ENCODE results near the gene MYO5A.
A peak's percentile ranks its signal among the peaks of the same experiment; 100 is the strongest.
"Not testable (repeated sequence)": the region's sequence is repeated elsewhere in the genome, so short reads cannot be mapped to it uniquely, and the experiment has no call there.

The MYO5A gene

GRCh38 chr15:52416566-52416965 lies 112.1 kb downstream of the MYO5A start:
- not testable (repeated sequence) for DNase-seq

GRCh38 chr15:52415628-52416027 lies 113.1 kb downstream of the MYO5A start:
- DNase-seq = no peak

DNA sequence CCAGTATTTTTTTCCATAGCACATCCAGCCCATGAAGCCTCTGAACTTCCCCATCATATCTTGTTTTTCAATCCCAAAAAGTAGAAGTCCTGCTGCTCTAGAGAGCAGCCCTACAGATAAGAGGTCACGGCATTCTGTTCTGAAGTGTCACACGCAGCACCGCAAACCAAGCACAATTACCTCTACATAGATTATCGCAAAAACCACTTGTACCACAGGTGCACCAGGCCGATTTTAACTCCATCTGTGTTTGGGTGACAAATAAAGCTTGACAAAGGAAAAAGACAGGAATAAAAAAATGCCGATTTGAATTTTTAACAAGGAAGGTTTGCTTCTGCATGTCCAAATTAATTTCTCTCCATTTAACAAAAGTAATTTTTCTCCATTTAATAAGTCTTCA lies 113.7 kb downstream of the MYO5A start:
- no peak for DNase-seq

DNA sequence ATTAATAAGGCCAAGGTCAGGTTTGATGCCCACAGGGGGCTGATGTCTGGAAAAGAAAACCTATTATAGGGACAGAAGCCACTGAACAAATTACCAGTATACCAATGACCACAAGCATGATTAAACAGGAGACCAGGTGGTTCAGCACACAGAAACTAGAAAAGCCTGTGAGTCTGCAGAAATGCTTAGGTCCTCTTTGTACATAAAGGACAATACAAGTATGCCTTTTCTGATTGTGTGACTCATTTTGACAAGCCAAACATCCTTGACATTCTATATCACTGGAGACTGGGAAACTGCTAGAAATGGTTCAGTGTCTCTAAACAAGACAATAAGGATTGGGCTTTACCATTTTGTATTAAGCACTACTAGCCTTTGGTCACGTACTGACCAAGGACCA lies 119.9 kb downstream of the MYO5A start:
- no peak for DNase-seq

GRCh38 chr15:52407374-52407773 lies 121.3 kb downstream of the MYO5A start:
- DNase-seq = no peak

DNA sequence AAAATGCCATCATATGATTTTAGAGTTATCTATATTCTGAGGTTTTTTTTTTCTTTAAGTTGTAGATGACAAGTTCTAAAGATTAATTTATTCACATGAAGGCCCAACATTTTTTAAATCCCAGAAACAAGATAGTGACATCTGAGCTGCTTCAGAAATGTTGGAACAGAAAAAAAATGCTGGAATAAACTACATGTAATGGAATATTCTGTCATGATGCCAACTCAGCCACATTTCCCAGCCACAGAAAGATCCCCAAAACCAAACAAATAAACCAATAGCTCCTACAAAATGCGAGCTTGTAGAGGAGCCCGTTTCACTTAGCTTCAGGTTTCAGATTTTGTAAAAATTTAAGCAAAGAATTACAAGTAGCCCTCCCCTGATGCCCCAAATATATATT lies 122.1 kb downstream of the MYO5A start:
- no peak for DNase-seq

DNA sequence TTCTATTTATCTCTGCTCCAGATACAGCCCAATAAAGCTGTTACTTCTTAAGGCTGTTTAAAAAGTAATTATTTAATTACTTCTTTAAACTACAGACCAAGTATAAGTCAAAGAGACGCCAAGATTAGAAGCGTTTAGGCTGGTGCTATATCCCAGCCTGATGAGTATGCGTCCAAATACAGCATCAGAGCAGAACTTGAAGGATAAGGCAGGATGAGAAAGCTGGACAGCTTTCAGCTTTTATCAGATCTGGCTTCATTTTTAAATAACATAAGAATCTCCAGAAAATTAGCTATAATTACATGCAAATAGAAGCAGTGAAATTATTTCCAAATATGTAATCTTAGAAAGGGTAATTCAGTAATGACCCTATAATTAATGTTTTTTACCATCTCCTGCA lies 122.8 kb downstream of the MYO5A start:
- DNase-seq = peak; percentile 8

DNA sequence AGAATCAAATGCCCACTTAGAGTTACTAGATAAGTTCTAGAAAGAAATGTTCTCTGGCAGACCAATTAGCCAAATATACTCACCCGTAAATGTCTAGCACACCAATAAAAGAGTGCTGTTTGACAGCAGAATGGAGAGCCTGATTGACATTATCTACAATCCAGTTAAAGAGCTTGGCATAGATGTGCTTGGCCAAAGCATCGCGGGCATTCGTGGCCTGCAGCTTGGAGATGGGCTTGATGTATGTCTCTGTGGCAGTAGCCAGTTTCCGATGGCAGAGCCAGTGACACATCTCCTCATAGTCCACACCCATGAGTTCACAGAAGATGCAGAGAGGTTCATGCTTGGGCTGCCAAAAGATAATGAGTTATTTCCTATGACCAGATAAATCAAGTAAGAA lies 131.6 kb downstream of the MYO5A start:
- DNase-seq = no peak

- DNase-seq = no peak
Observed at GRCh38 chr15:52394118-52394517, 134.6 kb downstream of the MYO5A start.

DNA sequence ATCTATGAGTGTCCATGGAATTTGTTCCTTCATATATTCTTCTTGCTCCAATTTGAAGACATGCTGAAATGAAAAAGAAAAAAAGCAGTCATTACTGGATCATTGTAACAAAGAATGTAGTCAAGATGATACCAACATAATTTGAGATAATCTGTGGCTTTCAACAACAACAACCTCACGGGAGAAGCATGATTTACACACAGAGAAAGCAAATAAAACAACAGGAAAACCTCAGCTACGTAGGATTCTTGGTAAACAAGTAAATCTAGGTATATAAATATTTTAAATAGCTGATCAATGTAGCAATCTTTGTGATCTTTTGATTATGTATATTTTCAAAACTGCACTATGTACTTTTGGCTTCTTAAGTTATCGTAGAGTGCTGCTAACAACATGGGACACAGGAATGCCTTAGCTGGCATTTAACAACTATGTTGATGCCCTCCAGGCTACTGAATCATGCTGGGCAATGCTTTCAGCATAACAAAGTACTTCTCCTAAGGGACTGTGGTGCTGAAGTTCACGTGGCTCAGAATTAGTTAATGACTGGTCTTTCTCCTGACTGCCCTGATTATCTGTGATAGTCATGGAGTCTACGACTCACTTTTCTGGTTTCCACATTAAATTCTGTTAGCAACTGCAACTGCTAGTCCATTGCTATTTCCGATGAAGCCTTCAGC lies 136.5 kb downstream of the MYO5A start:
- DNase-seq = no peak

DNA sequence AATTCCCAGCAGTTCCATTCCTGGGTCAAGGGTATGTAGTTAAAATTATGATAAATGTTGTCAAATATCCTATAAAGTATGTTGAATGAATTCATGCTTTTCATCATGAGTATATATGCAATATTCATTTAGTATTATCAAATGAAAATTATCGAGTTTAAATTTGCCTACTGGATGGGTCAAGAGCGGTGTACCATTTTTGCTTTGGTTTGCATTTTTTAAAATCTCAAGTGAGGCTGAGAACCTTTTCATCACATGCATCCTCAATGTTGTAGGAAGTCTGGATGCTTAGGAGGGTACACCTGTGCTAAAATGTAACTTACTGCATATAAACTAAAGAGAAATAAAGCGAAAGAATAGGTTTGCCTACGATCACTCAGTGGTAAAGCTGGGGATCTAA lies 137.6 kb downstream of the MYO5A start:
- DNase-seq = no peak

- no peak for DNase-seq
Observed at GRCh38 chr15:52385670-52386069, 143.0 kb downstream of the MYO5A start.

GRCh38 chr15:52383100-52383588 lies 145.5 kb downstream of the MYO5A start:
- DNase-seq = no peak

- DNase-seq = no peak
Observed at GRCh38 chr15:52382647-52383046, 146.0 kb downstream of the MYO5A start.

GRCh38 chr15:52379395-52380106 lies 149.1 kb downstream of the MYO5A start:
- DNase-seq = no peak

- no peak for DNase-seq
Observed at GRCh38 chr15:52378746-52379394, 149.8 kb downstream of the MYO5A start.

DNA sequence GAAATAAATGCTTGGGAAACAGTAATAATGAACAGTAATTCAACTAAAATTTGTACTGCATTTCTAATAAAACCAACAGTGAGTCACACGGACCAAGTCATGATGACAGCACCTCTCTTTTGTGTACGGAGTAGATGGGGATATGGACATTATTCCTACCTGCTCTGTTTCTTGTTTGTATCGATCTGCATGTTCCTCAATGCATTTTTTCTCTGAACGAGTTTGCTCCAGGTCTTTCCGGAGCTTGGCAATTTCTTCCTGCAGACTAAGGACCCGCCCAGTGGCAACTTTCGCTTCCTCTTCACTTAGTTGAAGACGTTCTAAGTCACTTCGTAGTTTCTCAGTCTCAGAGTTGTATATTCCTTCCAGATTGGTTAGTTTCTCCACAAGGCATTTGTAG lies 158.7 kb downstream of the MYO5A start:
- DNase-seq = no peak

DNA sequence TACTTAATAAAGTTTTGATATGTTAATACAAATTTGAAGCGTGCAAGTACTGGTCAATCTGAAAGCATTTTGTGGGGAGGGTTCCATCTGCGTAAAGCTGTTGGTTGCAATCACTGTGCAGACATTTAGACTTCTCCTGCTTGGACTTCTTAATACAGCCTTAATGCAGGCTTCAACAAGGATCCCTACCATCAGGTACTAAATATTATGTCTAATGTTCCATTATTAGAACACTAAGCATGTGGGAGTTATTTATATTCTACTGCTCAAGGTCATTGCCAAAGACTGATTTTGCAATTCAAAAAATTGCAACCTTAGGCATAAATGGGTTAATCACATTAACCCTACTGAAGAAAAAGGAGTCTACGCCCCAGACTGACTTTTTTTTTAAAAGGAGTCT lies 159.2 kb downstream of the MYO5A start:
- DNase-seq = no peak

DNA sequence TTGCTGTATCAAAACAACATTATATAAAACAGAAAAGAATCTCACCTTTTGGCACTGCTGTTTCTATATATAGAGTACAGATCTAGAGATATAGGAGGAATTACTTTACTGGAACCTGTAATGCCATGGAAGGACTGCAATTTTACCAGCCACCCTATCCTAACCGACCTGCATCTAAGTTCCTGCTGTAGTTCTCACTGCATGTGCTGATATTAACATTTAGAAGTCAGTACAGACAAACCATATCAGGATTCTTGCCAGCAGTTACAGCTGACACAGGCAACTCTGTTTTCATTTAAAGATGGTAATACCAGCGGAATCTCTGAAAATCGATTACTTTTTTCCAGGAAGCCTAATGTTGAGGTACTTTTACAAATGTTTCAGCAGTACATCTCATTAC lies 159.7 kb downstream of the MYO5A start:
- no peak for DNase-seq

DNA sequence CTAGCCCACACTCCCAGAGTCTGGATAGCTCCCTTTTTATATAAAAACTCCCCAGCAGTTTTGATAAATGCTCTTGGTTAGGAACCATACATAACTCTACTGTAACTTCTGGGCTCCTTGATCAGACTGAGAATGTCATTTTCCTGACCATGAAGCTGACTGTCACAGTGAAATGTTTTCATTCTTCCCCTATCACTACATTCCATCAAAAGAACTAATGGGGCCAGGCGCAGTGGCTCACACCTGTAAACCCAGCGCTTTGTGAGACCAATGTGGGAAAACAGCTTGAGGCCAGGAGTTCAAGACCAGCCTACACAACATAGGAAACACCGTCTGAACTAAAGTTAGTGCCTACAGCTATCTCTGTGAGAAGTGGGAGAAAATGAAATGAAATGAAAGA lies 160.3 kb downstream of the MYO5A start:
- DNase-seq = no peak

DNA sequence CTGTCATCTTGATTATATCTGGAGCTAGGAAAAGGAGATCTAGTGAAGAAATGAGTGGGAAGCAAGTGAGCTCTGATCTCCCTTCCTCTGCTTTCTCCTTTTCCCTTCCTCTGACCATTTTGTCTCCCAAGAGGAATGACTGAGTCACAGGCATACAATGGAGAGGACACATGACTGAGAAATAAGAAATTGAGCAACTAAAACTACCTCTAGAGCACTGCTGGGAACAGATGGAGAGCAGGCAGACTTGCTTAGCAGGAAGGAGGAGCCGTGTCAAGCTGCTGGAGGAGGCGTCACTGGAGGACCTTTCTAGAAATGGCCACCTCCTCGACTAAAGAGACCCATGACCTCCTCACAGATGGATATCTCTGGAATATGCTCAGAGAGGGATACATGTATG lies 166.2 kb downstream of the MYO5A start:
- DNase-seq = no peak

- DNase-seq = no peak
Observed at GRCh38 chr15:52361975-52362494, 166.6 kb downstream of the MYO5A start.

GRCh38 chr15:52361494-52361893 lies 167.2 kb downstream of the MYO5A start:
- no peak for DNase-seq

Data from NCI-H1105 treated with DMSO at 0.1 percent for 48 hours (cell line).